Measurements from ENCODE around the gene CLIC3. TPM values are rescaled to one million over a fixed set of nuclear protein-coding genes. Genes with fewer than 3 reads are reported as not detected.

The CLIC3 gene
- polyA plus RNA-seq, 3 donors from 2014 or later = 673 to 911 (median 762) TPM

- H3K4me3 Mint-ChIP-seq = peak overlapping the region; percentile 56 to 77 (median 70)
- no peak for DNase-seq
- H3K27ac Mint-ChIP-seq = peak overlapping the region; percentile 79 to 90 (median 86)
- no peaks in the 10 kb centered on the region for H3K9me3 Mint-ChIP-seq
- H3K27me3 Mint-ChIP-seq (ENCODE audit: low read depth in 3 of 3) = peaks cover 5 to 16% (median 9%) of the 10 kb centered on the region in 3 donors
- H3K36me3 Mint-ChIP-seq = no peaks in the 10 kb centered on the region
- H3K4me1 Mint-ChIP-seq = peaks cover 68 to 81% of the 10 kb centered on the region in 2 donors
Observed at GRCh38 chr9:136962701-136963248, 33.6 kb downstream of the CLIC3 start.

GRCh38 chr9:136962163-136962562 is 34.2 kb downstream of the CLIC3 start:
- H3K4me3 Mint-ChIP-seq = peak overlapping the region; percentile 5 to 77 (median 70)
- H3K27me3 Mint-ChIP-seq (ENCODE audit: low read depth in 3 of 3) = peaks cover 5 to 16% (median 9%) of the 10 kb centered on the region in 3 donors
- DNase-seq = no peak
- peak overlapping the region; percentile 61 to 90 (median 82) for H3K27ac Mint-ChIP-seq
- peaks cover 72 to 83% of the 10 kb centered on the region in 2 donors for H3K4me1 Mint-ChIP-seq
- H3K9me3 Mint-ChIP-seq = no peaks in the 10 kb centered on the region
- no peaks in the 10 kb centered on the region for H3K36me3 Mint-ChIP-seq

- Mint-ChIP-seq H3K27me3 (ENCODE audit: low read depth in 3 of 3) (peaks cover 8 to 16% (median 9%) of the 10 kb centered on the region in 3 donors), H3K4me1 (peaks cover 75 to 83% of the 10 kb centered on the region in 2 donors), H3K36me3 (peaks cover 3 to 4% (median 3%) of the 10 kb centered on the region in 3 donors), H3K4me3 (peak overlapping the region in 3 of 5 donors; percentile 66 to 93 (median 87)), H3K9me3 (peaks cover 0 to 3% (median 0%) of the 10 kb centered on the region in 6 donors), H3K27ac (peak overlapping the region; percentile 61 to 100 (median 94))
- no peak for DNase-seq
Observed at GRCh38 chr9:136961279-136962065, 34.9 kb downstream of the CLIC3 start.

GRCh38 chr9:136960938-136961275 is 35.5 kb downstream of the CLIC3 start:
- DNase-seq = peak in 1 of 3 donors; percentile 36
- peaks cover 7 to 11% (median 8%) of the 10 kb centered on the region in 3 donors for H3K27me3 Mint-ChIP-seq (ENCODE audit: low read depth in 3 of 3)
- peak overlapping the region in 4 of 5 donors; percentile 86 to 93 (median 86) for H3K4me3 Mint-ChIP-seq
- H3K27ac Mint-ChIP-seq = peak overlapping the region; percentile 88 to 100 (median 98)
- H3K9me3 Mint-ChIP-seq = peaks cover 0 to 5% (median 0%) of the 10 kb centered on the region in 6 donors
- peaks cover 75 to 83% of the 10 kb centered on the region in 2 donors for H3K4me1 Mint-ChIP-seq
- H3K36me3 Mint-ChIP-seq = peaks cover 6 to 7% (median 7%) of the 10 kb centered on the region in 3 donors

GRCh38 chr9:136960212-136960937 is 36.0 kb downstream of the CLIC3 start:
- Mint-ChIP-seq H3K4me1 (peaks cover 70 to 78% of the 10 kb centered on the region in 2 donors), H3K4me3 (peak overlapping the region; percentile 81 to 93 (median 86)), H3K27ac (peak overlapping the region; percentile 88 to 100 (median 98)), H3K36me3 (peaks cover 6 to 7% (median 7%) of the 10 kb centered on the region in 3 donors), H3K9me3 (peaks cover 0 to 5% (median 0%) of the 10 kb centered on the region in 6 donors), H3K27me3 (ENCODE audit: low read depth in 3 of 3) (peaks cover 4 to 8% (median 8%) of the 10 kb centered on the region in 3 donors)
- peak; percentile 80 to 88 (median 84) for DNase-seq

GRCh38 chr9:136958898-136959850 is 37.2 kb downstream of the CLIC3 start:
- peaks cover 0 to 5% (median 0%) of the 10 kb centered on the region in 6 donors for H3K9me3 Mint-ChIP-seq
- H3K27ac Mint-ChIP-seq = peak overlapping the region; percentile 88 to 100 (median 98)
- peak overlapping the region in 4 of 5 donors; percentile 18 to 87 (median 66) for H3K4me3 Mint-ChIP-seq

GRCh38 chr9:136958473-136958872 is 37.9 kb downstream of the CLIC3 start:
- DNase-seq = no peak
- peaks cover 6 to 7% (median 7%) of the 10 kb centered on the region in 3 donors for H3K36me3 Mint-ChIP-seq
- peak overlapping the region; percentile 37 to 98 (median 81) for H3K27ac Mint-ChIP-seq
- peak overlapping the region; percentile 44 to 65 (median 49) for H3K4me3 Mint-ChIP-seq
- peaks cover 0 to 5% (median 0%) of the 10 kb centered on the region in 6 donors for H3K9me3 Mint-ChIP-seq
- peaks cover 4 to 8% (median 5%) of the 10 kb centered on the region in 3 donors for H3K27me3 Mint-ChIP-seq (ENCODE audit: low read depth in 3 of 3)
- H3K4me1 Mint-ChIP-seq = peaks cover 59 to 72% of the 10 kb centered on the region in 2 donors

More at GRCh38 chr9:136958898-136959850, 37.2 kb downstream of the CLIC3 start:
- Mint-ChIP-seq H3K4me1 (peaks cover 59 to 73% of the 10 kb centered on the region in 2 donors), H3K36me3 (peaks cover 6 to 7% (median 7%) of the 10 kb centered on the region in 3 donors), H3K27me3 (ENCODE audit: low read depth in 3 of 3) (peaks cover 4 to 8% (median 5%) of the 10 kb centered on the region in 3 donors)
- DNase-seq = peak in 2 of 3 donors; percentile 38 to 52

- H3K27ac Mint-ChIP-seq = peak overlapping the region; percentile 37 to 98 (median 81)
- H3K4me3 Mint-ChIP-seq = peak overlapping the region; percentile 44 to 65 (median 49)
- H3K4me1 Mint-ChIP-seq = peaks cover 55 to 66% of the 10 kb centered on the region in 2 donors
- H3K9me3 Mint-ChIP-seq = peaks cover 0 to 5% (median 0%) of the 10 kb centered on the region in 6 donors
- peaks cover 4 to 8% (median 5%) of the 10 kb centered on the region in 3 donors for H3K27me3 Mint-ChIP-seq (ENCODE audit: low read depth in 3 of 3)
- peaks cover 6 to 7% (median 7%) of the 10 kb centered on the region in 3 donors for H3K36me3 Mint-ChIP-seq
- no peak for DNase-seq
Observed at GRCh38 chr9:136957901-136958300, 38.5 kb downstream of the CLIC3 start.

GRCh38 chr9:136957461-136957860 is 38.9 kb downstream of the CLIC3 start:
- peak overlapping the region in 4 of 6 donors; percentile 26 to 98 (median 86) for H3K27ac Mint-ChIP-seq
- peaks cover 6 to 7% (median 7%) of the 10 kb centered on the region in 3 donors for H3K36me3 Mint-ChIP-seq
- peak overlapping the region in 2 of 5 donors; percentile 18 to 30 for H3K4me3 Mint-ChIP-seq
- no peak for DNase-seq
- H3K9me3 Mint-ChIP-seq = peaks cover 0 to 5% (median 0%) of the 10 kb centered on the region in 6 donors
- H3K27me3 Mint-ChIP-seq (ENCODE audit: low read depth in 3 of 3) = peaks cover 4 to 8% (median 5%) of the 10 kb centered on the region in 3 donors
- peaks cover 50 to 62% of the 10 kb centered on the region in 2 donors for H3K4me1 Mint-ChIP-seq

- DNase-seq = no peak
- H3K9me3 Mint-ChIP-seq = peaks cover 0 to 5% (median 0%) of the 10 kb centered on the region in 6 donors
- peaks cover 4 to 8% (median 5%) of the 10 kb centered on the region in 3 donors for H3K27me3 Mint-ChIP-seq (ENCODE audit: low read depth in 3 of 3)
- H3K27ac Mint-ChIP-seq = peak overlapping the region in 4 of 6 donors; percentile 30 to 87 (median 65)
- H3K4me3 Mint-ChIP-seq = peak overlapping the region in 4 of 5 donors; percentile 36 to 65 (median 52)
- H3K36me3 Mint-ChIP-seq = peaks cover 6 to 7% (median 7%) of the 10 kb centered on the region in 3 donors
- peaks cover 42 to 53% of the 10 kb centered on the region in 2 donors for H3K4me1 Mint-ChIP-seq
Observed at GRCh38 chr9:136956604-136957003, 39.8 kb downstream of the CLIC3 start.

- peaks cover 6 to 7% (median 7%) of the 10 kb centered on the region in 3 donors for H3K36me3 Mint-ChIP-seq
- peaks cover 37 to 52% of the 10 kb centered on the region in 2 donors for H3K4me1 Mint-ChIP-seq
- DNase-seq = no peak
- peak overlapping the region in 4 of 6 donors; percentile 30 to 87 (median 65) for H3K27ac Mint-ChIP-seq
- H3K27me3 Mint-ChIP-seq (ENCODE audit: low read depth in 3 of 3) = peaks cover 4 to 8% (median 5%) of the 10 kb centered on the region in 3 donors
- peaks cover 0 to 5% (median 0%) of the 10 kb centered on the region in 6 donors for H3K9me3 Mint-ChIP-seq
- H3K4me3 Mint-ChIP-seq = peak overlapping the region in 2 of 5 donors; percentile 24 to 45
Observed at GRCh38 chr9:136955943-136956335, 40.4 kb downstream of the CLIC3 start.

Measured in immature natural killer cell (primary cell).